ENCODE data around the gene PSME4. TPM values are rescaled to one million over a fixed set of nuclear protein-coding genes. Genes with fewer than 3 reads are reported as not detected.

The PSME4 gene
- total and polyA plus RNA-seq, 10 of the 15 experiments (the other 5 are each of a cell fraction or from before 2014, with no cell fraction given), result 11.1 to 56.2 (median 32.1) TPM

DNA sequence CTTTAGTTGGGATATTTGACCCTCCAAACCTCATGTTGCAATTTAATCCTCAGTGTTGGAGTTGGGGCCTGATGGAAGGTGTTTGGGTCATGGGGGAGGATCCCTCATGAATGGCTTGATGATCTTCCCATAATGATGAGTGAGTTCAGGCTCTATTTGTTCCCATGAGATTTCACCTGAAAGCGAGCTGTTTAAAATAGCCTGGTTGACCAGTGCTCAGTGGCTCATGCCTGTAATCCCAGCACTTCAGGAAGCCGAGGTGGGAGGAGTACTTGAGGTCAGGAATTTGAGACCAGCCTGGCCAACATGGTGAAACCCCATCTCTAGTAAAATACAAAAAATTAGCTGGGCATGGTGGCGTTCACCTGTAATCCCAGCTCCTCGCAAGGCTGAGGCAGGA lies 14.9 kb upstream of the PSME4 start:
- Histone ChIP-seq H3K79me2 (ENCODE audit: control insufficient read depth, insufficient read depth, low read length) (no peaks in the 10 kb centered on the region), H3K27me3 (replicated peaks in 1 of 2; ENCODE audit: control insufficient read depth in 2 of 2, insufficient read depth in 2 of 2, low read length in 1 of 2) (no peaks in the 10 kb centered on the region), H3K9me3 (replicated peaks; ENCODE audit: control insufficient read depth, insufficient read depth, low read length) (no peaks in the 10 kb centered on the region), H3K9ac (ENCODE audit: control insufficient read depth, insufficient read depth, low read length) (no peak overlapping the region), H4K20me1 (ENCODE audit: control insufficient read depth, insufficient read depth) (no peaks in the 10 kb centered on the region), H3K4me2 (ENCODE audit: control insufficient read depth, insufficient read depth) (no peak overlapping the region), H3K4me1 (ENCODE audit: control insufficient read depth, insufficient read depth, low read length) (no peaks in the 10 kb centered on the region; the same call in 1 of the 2 replicates), H3K4me3 (no peak overlapping the region), H3K36me3 (ENCODE audit: control insufficient read depth in 2 of 2, insufficient read depth in 2 of 2, low read length in 1 of 2) (no peaks in the 10 kb centered on the region), H2AFZ (ENCODE audit: control insufficient read depth, low read depth, low read length) (no peak overlapping the region), H3K27ac (ENCODE audit: control insufficient read depth, insufficient read depth) (no peak overlapping the region)
- DNase-seq (ENCODE audit: low read depth, low spot score) (no peak), ATAC-seq (no peak), FAIRE-seq (no peak)
- RAD21 ChIA-PET (ENCODE audit: unreplicated experiment), result interaction anchor here (0.5 kb wide), 1 partner anchor 1253 kb away, joined by 3 read pairs; no protein-coding TSS in a partner anchor
- POLR2A ChIA-PET, result no interaction called here
- SMC1A ChIA-PET (ENCODE audit: uncharacterized antibody, unreplicated experiment), result interaction anchor here (0.6 to 1.8 kb wide), 2 partner anchors 15 to 23 kb away, joined by 3 to 8 read pairs; partner anchors contain the start of gene PSME4
- BruUV-seq (replicated peaks), result no TSS peak
- CTCF ChIA-PET, result no interaction called here
- WGBS (ENCODE audit: insufficient coverage, insufficient replicate concordance, low lambda C conversion rate, missing lambda C conversion rate), result 74% methylated on average over 4 of the region's 4 CpGs
- in situ Hi-C loops (cut with MboI) (no loop called here), intact Hi-C loops (cut with micrococcal nuclease; ENCODE audit: unreplicated experiment) (no loop called here)
- no peak for TF ChIP-seq ZNF274 (IDR thresholded peaks at IDR 0.05; ENCODE audit: insufficient read depth, insufficient read length)
- TF ChIP-seq, protein P1, sequence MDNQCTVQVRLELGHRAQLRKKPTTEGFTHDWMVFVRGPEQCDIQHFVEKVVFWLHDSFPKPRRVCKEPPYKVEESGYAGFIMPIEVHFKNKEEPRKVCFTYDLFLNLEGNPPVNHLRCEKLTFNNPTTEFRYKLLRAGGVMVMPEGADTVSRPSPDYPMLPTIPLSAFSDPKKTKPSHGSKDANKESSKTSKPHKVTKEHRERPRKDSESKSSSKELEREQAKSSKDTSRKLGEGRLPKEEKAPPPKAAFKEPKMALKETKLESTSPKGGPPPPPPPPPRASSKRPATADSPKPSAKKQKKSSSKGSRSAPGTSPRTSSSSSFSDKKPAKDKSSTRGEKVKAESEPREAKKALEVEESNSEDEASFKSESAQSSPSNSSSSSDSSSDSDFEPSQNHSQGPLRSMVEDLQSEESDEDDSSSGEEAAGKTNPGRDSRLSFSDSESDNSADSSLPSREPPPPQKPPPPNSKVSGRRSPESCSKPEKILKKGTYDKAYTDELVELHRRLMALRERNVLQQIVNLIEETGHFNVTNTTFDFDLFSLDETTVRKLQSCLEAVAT (IDR thresholded peaks at IDR 0.05), result no peak
- no peak for TF ChIP-seq JUND (IDR thresholded peaks at IDR 0.05; ENCODE audit: low read depth, low read length)
- TF ChIP-seq RCOR1 (conservative IDR thresholded peaks at IDR 0.05; ENCODE audit: low read depth, low read length), result no peak
- TF ChIP-seq BHLHE40 (IDR thresholded peaks at IDR 0.05; ENCODE audit: borderline replicate concordance in 1 of 2, low read depth in 2 of 2, low read length in 1 of 2), result no peak
- TF ChIP-seq FOXK2 (IDR thresholded peaks at IDR 0.05), result no peak
- no peak for TF ChIP-seq NR2C2 (IDR thresholded peaks at IDR 0.05; ENCODE audit: borderline replicate concordance, control insufficient read depth, insufficient read length, low read depth)
- TF ChIP-seq TARDBP (IDR thresholded peaks at IDR 0.05; ENCODE audit: borderline replicate concordance), result no peak
- TF ChIP-seq SUPT20H (IDR thresholded peaks at IDR 0.05; ENCODE audit: borderline replicate concordance, control insufficient read depth, low read depth, low read length), result no peak
- TF ChIP-seq, protein P2, sequence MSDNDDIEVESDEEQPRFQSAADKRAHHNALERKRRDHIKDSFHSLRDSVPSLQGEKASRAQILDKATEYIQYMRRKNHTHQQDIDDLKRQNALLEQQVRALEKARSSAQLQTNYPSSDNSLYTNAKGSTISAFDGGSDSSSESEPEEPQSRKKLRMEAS (IDR thresholded peaks at IDR 0.05; ENCODE audit: low read depth, low read length), result no peak
- TF ChIP-seq, protein P3, sequence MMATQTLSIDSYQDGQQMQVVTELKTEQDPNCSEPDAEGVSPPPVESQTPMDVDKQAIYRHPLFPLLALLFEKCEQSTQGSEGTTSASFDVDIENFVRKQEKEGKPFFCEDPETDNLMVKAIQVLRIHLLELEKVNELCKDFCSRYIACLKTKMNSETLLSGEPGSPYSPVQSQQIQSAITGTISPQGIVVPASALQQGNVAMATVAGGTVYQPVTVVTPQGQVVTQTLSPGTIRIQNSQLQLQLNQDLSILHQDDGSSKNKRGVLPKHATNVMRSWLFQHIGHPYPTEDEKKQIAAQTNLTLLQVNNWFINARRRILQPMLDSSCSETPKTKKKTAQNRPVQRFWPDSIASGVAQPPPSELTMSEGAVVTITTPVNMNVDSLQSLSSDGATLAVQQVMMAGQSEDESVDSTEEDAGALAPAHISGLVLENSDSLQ (IDR thresholded peaks at IDR 0.05), result no peak
- TF ChIP-seq ZBED1 (IDR thresholded peaks at IDR 0.05; ENCODE audit: borderline replicate concordance), result no peak
- TF ChIP-seq NBN (IDR thresholded peaks at IDR 0.05), result no peak
- no peak for TF ChIP-seq ZZZ3 (IDR thresholded peaks at IDR 0.05; ENCODE audit: control insufficient read depth, insufficient read length, low read depth)
- TF ChIP-seq, protein P4, sequence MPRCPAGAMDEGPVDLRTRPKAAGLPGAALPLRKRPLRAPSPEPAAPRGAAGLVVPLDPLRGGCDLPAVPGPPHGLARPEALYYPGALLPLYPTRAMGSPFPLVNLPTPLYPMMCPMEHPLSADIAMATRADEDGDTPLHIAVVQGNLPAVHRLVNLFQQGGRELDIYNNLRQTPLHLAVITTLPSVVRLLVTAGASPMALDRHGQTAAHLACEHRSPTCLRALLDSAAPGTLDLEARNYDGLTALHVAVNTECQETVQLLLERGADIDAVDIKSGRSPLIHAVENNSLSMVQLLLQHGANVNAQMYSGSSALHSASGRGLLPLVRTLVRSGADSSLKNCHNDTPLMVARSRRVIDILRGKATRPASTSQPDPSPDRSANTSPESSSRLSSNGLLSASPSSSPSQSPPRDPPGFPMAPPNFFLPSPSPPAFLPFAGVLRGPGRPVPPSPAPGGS (IDR thresholded peaks at IDR 0.05; ENCODE audit: borderline replicate concordance, insufficient read depth, low read depth, low read length, poor library complexity, severe bottlenecking), result no peak

All from GM12878 (cell line).